HEK293 (cell line): Measurements from ENCODE around the gene NTSR1.

Experiments
- CTCF ChIA-PET: fragments of 350-600 bp; formaldehyde crosslinking; extraction: SDS; loops from one replicate; lab custom pipeline; 2021; ENCODE audit warnings: antibody characterized with exemption; lab: Yijun Ruan, JAX
- POLR2A ChIA-PET: fragments of 300-600 bp; formaldehyde crosslinking; extraction: SDS; loops from one replicate; lab custom pipeline; 2020; ENCODE audit warnings: antibody characterized with exemption, inconsistent platforms; lab: Yijun Ruan, JAX
- H3K27ac ChIP-seq: fragments of 200-500 bp; sonication (Bioruptor generic); 2 replicates; pipeline ENCODE4 v1.5.1; 2014; ENCODE audit warnings: low read depth, low read length, control low read depth, inconsistent platforms; ENCODE audit errors: extremely low read depth
- H3K36me3 ChIP-seq, 2 experiments: fragments of 200-500 bp in 1 of 2; sonication (Bioruptor generic) in 1 of 2; 1 replicate in 1 of 2; 2 replicates in 1 of 2; pipeline ENCODE4 v1.5.1; 2014 to 2017; ENCODE audit warnings: inconsistent platforms in 2 of 2, low read length in 2 of 2; ENCODE audit not compliant: control insufficient read depth in 2 of 2, insufficient read depth in 1 of 2
- H3K4me1 ChIP-seq: fragments of 200-500 bp; sonication (Bioruptor generic); 2 replicates; pipeline ENCODE4 v1.5.1; 2014; ENCODE audit warnings: mild to moderate bottlenecking, low read length, inconsistent platforms; ENCODE audit not compliant: control insufficient read depth, insufficient read depth
- H3K4me3 ChIP-seq: 2 replicates; pipeline ENCODE4 v1.5.1; 2011; ENCODE audit warnings: low read depth, mild to moderate bottlenecking, control low read depth, low read length, moderate library complexity
- H3K9me3 ChIP-seq: fragments of 200-500 bp; sonication (Bioruptor generic); 2 replicates; pipeline ENCODE4 v1.5.1; 2014; ENCODE audit warnings: low read depth, low read length, inconsistent platforms; ENCODE audit not compliant: control insufficient read depth, insufficient read depth
- GLIS1 ChIP-seq: fragments of 450-650 bp; formaldehyde crosslinking; IDR thresholded peaks from 2 replicates; pipeline ENCODE4 v1.5.1; 2016; ENCODE audit warnings: missing biosample characterization, missing genetic modification characterization
- MYNN ChIP-seq: fragments of 450-650 bp; formaldehyde crosslinking; IDR thresholded peaks from 2 replicates; pipeline ENCODE4 v1.5.1; 2016; ENCODE audit warnings: missing biosample characterization, missing genetic modification characterization, borderline replicate concordance
- SP7 ChIP-seq: fragments of 450-650 bp; formaldehyde crosslinking; IDR thresholded peaks from 2 replicates; pipeline ENCODE4 v1.5.1; 2016; ENCODE audit warnings: missing biosample characterization, missing genetic modification characterization
- YY2 ChIP-seq: fragments of 450-650 bp; formaldehyde crosslinking; IDR thresholded peaks from 2 replicates; pipeline ENCODE4 v1.5.1; 2016; ENCODE audit warnings: missing biosample characterization, missing genetic modification characterization
- ZBTB21 ChIP-seq: fragments of 450-650 bp; formaldehyde crosslinking; IDR thresholded peaks from 2 replicates; pipeline ENCODE4 v1.5.1; 2017; ENCODE audit warnings: missing biosample characterization, missing genetic modification characterization
- ZNF112 ChIP-seq: fragments of 450-650 bp; formaldehyde crosslinking; IDR thresholded peaks from 2 replicates; pipeline ENCODE4 v1.5.0; 2017; ENCODE audit warnings: missing biosample characterization, missing genetic modification characterization
- ZNF366 ChIP-seq: fragments of 450-650 bp; formaldehyde crosslinking; conservative IDR thresholded peaks from 2 replicates; pipeline ENCODE4 v1.5.1; 2016; ENCODE audit warnings: missing biosample characterization, missing genetic modification characterization
- ZNF391 ChIP-seq: fragments of 450-650 bp; formaldehyde crosslinking; IDR thresholded peaks from 2 replicates; pipeline ENCODE4 v1.5.1; 2016; ENCODE audit warnings: low read depth, missing biosample characterization, missing genetic modification characterization, borderline replicate concordance
- ZNF561 ChIP-seq: fragments of 450-650 bp; IDR thresholded peaks from 2 replicates; pipeline ENCODE4 v1.5.1; 2018; ENCODE audit warnings: missing biosample characterization, missing genetic modification characterization, borderline replicate concordance
- ZNF600 ChIP-seq: fragments of 450-650 bp; formaldehyde crosslinking; IDR thresholded peaks from 2 replicates; pipeline ENCODE4 v1.5.1; 2016; ENCODE audit warnings: missing biosample characterization, missing genetic modification characterization
- ZNF660 ChIP-seq: fragments of 450-650 bp; IDR thresholded peaks from 2 replicates; pipeline ENCODE4 v1.5.1; 2018; ENCODE audit warnings: missing biosample characterization, mild to moderate bottlenecking, missing genetic modification characterization
- TF ChIP-seq, protein P1 (sequence below): fragments of 450-650 bp; formaldehyde crosslinking; IDR thresholded peaks from 2 replicates; pipeline ENCODE4 v1.5.1; 2016; ENCODE audit warnings: missing biosample characterization, missing genetic modification characterization
- TF ChIP-seq, protein P2 (sequence below): fragments of 450-650 bp; formaldehyde crosslinking; IDR thresholded peaks from 2 replicates; pipeline ENCODE4 v1.5.1; 2017; ENCODE audit warnings: missing biosample characterization, missing genetic modification characterization
- TF ChIP-seq, protein P3 (sequence below): fragments of 450-650 bp; formaldehyde crosslinking; IDR thresholded peaks from 2 replicates; pipeline ENCODE4 v1.5.1; 2016; ENCODE audit warnings: missing biosample characterization, missing genetic modification characterization
- TF ChIP-seq, protein P4 (sequence below): fragments of 450-650 bp; formaldehyde crosslinking; IDR thresholded peaks from 2 replicates; pipeline ENCODE4 v1.5.1; 2016; ENCODE audit warnings: missing biosample characterization, missing genetic modification characterization
- TF ChIP-seq, protein P5 (sequence below): IDR thresholded peaks from 2 replicates; pipeline ENCODE4 v1.6.1; 2011; ENCODE audit warnings: mild to moderate bottlenecking, low read depth, low read length, borderline replicate concordance
- TF ChIP-seq, protein P6 (sequence below): fragments of 450-650 bp; formaldehyde crosslinking; IDR thresholded peaks from 2 replicates; pipeline ENCODE4 v1.5.1; 2016; ENCODE audit warnings: missing biosample characterization, missing genetic modification characterization
- TF ChIP-seq, protein P7 (sequence below): fragments of 450-650 bp; formaldehyde crosslinking; IDR thresholded peaks from 2 replicates; pipeline ENCODE4 v1.5.1; 2016; ENCODE audit warnings: missing biosample characterization, missing genetic modification characterization
- TF ChIP-seq, protein P8 (sequence below): sonication (generic); formaldehyde crosslinking; IDR thresholded peaks from 2 replicates; pipeline ENCODE4 v1.8.1; 2022; ENCODE audit warnings: mild to moderate bottlenecking, moderate library complexity, missing genetic modification reagents

NTSR1 gene

DNA sequence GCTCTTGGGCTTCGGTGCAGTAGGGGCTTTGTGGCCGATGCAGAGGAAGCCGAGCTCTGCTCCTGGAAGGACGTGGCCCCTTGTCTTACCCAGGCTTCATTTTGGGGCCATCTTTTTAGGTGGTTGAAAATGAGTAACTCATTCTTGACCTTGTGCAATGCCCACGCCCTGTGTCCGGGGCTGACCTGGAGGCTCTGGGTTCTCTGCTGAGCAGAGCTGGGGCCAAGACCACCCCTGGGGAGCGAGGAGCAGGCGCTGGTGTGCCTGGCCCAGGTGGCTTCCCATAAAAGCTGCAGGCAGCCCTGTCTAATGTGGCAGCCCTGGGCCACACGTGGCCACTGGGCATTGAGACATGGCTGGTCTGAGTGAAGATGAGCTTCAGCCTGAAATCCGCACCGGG lies 25.7 kb downstream of the NTSR1 start:
- Histone ChIP-seq H3K4me3 (no peak overlapping the region), H3K9me3 (no peaks in the 10 kb centered on the region), H3K27ac (no peak overlapping the region), H3K4me1 (no peaks in the 10 kb centered on the region), H3K36me3 (no peaks in the 10 kb centered on the region)
- CTCF ChIA-PET: interaction anchor here (1.4 kb wide), 1 partner anchor 57 kb away, joined by 3 read pairs; no protein-coding TSS in a partner anchor
- TF ChIP-seq, protein P1, sequence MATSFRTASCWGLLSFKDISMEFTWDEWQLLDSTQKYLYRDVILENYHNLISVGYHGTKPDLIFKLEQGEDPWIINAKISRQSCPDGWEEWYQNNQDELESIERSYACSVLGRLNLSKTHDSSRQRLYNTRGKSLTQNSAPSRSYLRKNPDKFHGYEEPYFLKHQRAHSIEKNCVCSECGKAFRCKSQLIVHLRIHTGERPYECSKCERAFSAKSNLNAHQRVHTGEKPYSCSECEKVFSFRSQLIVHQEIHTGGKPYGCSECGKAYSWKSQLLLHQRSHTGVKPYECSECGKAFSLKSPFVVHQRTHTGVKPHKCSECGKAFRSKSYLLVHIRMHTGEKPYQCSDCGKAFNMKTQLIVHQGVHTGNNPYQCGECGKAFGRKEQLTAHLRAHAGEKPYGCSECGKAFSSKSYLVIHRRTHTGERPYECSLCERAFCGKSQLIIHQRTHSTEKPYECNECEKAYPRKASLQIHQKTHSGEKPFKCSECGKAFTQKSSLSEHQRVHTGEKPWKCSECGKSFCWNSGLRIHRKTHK: no peak
- TF ChIP-seq, protein P2, sequence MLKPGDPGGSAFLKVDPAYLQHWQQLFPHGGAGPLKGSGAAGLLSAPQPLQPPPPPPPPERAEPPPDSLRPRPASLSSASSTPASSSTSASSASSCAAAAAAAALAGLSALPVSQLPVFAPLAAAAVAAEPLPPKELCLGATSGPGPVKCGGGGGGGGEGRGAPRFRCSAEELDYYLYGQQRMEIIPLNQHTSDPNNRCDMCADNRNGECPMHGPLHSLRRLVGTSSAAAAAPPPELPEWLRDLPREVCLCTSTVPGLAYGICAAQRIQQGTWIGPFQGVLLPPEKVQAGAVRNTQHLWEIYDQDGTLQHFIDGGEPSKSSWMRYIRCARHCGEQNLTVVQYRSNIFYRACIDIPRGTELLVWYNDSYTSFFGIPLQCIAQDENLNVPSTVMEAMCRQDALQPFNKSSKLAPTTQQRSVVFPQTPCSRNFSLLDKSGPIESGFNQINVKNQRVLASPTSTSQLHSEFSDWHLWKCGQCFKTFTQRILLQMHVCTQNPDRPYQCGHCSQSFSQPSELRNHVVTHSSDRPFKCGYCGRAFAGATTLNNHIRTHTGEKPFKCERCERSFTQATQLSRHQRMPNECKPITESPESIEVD: no peak
- no peak for TF ChIP-seq ZNF561 (tag by site-specific recombination)
- no peak for TF ChIP-seq ZNF112 (tag by site-specific recombination)
- no peak for TF ChIP-seq SP7
- TF ChIP-seq, protein P3, sequence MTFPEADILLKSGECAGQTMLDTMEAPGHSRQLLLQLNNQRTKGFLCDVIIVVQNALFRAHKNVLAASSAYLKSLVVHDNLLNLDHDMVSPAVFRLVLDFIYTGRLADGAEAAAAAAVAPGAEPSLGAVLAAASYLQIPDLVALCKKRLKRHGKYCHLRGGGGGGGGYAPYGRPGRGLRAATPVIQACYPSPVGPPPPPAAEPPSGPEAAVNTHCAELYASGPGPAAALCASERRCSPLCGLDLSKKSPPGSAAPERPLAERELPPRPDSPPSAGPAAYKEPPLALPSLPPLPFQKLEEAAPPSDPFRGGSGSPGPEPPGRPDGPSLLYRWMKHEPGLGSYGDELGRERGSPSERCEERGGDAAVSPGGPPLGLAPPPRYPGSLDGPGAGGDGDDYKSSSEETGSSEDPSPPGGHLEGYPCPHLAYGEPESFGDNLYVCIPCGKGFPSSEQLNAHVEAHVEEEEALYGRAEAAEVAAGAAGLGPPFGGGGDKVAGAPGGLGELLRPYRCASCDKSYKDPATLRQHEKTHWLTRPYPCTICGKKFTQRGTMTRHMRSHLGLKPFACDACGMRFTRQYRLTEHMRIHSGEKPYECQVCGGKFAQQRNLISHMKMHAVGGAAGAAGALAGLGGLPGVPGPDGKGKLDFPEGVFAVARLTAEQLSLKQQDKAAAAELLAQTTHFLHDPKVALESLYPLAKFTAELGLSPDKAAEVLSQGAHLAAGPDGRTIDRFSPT (tag by site-specific recombination): no peak
- POLR2A ChIA-PET: no interaction called here

DNA sequence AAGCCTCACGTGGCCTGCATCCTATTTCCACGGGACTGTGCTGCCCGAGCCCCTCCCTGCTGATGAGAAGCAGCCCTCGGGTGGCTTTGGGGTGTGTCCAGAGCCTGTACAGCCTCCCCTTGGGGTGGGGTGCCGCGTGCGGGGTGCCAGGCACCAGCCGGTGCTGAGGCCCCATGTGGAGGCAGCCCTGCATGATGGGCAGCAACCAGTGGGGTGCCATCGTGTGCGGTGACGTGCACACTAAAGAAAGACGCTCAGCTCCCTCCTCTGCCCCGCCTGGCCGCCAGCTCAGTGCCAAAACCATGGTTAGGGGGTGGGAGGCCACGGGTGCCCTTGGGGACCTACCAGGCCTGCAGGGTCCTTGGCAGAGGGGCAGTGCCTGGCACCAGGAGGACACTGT lies 26.2 kb downstream of the NTSR1 start:
- Histone ChIP-seq H3K4me1 (no peaks in the 10 kb centered on the region), H3K36me3 (no peaks in the 10 kb centered on the region), H3K27ac (no peak overlapping the region), H3K4me3 (no peak overlapping the region), H3K9me3 (no peaks in the 10 kb centered on the region)
- CTCF ChIA-PET: interaction anchor here (1.4 kb wide), 1 partner anchor 57 kb away, joined by 3 read pairs; no protein-coding TSS in a partner anchor
- POLR2A ChIA-PET: no interaction called here
- TF ChIP-seq YY2 (tag by site-specific recombination) (no peak), ZBTB21 (tag by site-specific recombination) (no peak), MYNN (tag by site-specific recombination) (no peak), GLIS1 (no peak), ZNF391 (tag by site-specific recombination) (no peak), ZNF366 (tag by site-specific recombination) (no peak), ZNF660 (tag by site-specific recombination) (no peak), ZNF600 (tag by site-specific recombination) (no peak)
- TF ChIP-seq, protein P1: no peak
- TF ChIP-seq, protein P4, sequence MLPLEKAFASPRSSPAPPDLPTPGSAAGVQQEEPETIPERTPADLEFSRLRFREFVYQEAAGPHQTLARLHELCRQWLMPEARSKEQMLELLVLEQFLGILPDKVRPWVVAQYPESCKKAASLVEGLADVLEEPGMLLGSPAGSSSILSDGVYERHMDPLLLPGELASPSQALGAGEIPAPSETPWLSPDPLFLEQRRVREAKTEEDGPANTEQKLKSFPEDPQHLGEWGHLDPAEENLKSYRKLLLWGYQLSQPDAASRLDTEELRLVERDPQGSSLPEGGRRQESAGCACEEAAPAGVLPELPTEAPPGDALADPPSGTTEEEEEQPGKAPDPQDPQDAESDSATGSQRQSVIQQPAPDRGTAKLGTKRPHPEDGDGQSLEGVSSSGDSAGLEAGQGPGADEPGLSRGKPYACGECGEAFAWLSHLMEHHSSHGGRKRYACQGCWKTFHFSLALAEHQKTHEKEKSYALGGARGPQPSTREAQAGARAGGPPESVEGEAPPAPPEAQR: no peak
- TF ChIP-seq, protein P5, sequence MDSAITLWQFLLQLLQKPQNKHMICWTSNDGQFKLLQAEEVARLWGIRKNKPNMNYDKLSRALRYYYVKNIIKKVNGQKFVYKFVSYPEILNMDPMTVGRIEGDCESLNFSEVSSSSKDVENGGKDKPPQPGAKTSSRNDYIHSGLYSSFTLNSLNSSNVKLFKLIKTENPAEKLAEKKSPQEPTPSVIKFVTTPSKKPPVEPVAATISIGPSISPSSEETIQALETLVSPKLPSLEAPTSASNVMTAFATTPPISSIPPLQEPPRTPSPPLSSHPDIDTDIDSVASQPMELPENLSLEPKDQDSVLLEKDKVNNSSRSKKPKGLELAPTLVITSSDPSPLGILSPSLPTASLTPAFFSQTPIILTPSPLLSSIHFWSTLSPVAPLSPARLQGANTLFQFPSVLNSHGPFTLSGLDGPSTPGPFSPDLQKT: no peak
- TF ChIP-seq, protein P6, sequence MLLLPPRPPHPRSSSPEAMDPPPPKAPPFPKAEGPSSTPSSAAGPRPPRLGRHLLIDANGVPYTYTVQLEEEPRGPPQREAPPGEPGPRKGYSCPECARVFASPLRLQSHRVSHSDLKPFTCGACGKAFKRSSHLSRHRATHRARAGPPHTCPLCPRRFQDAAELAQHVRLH: no peak
- TF ChIP-seq, protein P7, sequence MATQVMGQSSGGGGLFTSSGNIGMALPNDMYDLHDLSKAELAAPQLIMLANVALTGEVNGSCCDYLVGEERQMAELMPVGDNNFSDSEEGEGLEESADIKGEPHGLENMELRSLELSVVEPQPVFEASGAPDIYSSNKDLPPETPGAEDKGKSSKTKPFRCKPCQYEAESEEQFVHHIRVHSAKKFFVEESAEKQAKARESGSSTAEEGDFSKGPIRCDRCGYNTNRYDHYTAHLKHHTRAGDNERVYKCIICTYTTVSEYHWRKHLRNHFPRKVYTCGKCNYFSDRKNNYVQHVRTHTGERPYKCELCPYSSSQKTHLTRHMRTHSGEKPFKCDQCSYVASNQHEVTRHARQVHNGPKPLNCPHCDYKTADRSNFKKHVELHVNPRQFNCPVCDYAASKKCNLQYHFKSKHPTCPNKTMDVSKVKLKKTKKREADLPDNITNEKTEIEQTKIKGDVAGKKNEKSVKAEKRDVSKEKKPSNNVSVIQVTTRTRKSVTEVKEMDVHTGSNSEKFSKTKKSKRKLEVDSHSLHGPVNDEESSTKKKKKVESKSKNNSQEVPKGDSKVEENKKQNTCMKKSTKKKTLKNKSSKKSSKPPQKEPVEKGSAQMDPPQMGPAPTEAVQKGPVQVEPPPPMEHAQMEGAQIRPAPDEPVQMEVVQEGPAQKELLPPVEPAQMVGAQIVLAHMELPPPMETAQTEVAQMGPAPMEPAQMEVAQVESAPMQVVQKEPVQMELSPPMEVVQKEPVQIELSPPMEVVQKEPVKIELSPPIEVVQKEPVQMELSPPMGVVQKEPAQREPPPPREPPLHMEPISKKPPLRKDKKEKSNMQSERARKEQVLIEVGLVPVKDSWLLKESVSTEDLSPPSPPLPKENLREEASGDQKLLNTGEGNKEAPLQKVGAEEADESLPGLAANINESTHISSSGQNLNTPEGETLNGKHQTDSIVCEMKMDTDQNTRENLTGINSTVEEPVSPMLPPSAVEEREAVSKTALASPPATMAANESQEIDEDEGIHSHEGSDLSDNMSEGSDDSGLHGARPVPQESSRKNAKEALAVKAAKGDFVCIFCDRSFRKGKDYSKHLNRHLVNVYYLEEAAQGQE (tag by site-specific recombination): no peak
- TF ChIP-seq, protein P8, sequence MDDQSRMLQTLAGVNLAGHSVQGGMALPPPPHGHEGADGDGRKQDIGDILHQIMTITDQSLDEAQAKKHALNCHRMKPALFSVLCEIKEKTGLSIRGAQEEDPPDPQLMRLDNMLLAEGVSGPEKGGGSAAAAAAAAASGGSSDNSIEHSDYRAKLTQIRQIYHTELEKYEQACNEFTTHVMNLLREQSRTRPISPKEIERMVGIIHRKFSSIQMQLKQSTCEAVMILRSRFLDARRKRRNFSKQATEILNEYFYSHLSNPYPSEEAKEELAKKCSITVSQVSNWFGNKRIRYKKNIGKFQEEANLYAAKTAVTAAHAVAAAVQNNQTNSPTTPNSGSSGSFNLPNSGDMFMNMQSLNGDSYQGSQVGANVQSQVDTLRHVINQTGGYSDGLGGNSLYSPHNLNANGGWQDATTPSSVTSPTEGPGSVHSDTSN (CRISPR knock-in tag): no peak
